GM18499 (cell line): Measurements from ENCODE around the gene MRPL40.

Source experiments
- ATAC-seq: cut with Tn5 transposase; IDR thresholded peaks from one replicate; pipeline ENCODE4 v1.9.1; 2021; ENCODE audit warnings: moderate number of reproducible peaks; ENCODE audit not compliant: insufficient read depth, unreplicated experiment

The MRPL40 gene

DNA sequence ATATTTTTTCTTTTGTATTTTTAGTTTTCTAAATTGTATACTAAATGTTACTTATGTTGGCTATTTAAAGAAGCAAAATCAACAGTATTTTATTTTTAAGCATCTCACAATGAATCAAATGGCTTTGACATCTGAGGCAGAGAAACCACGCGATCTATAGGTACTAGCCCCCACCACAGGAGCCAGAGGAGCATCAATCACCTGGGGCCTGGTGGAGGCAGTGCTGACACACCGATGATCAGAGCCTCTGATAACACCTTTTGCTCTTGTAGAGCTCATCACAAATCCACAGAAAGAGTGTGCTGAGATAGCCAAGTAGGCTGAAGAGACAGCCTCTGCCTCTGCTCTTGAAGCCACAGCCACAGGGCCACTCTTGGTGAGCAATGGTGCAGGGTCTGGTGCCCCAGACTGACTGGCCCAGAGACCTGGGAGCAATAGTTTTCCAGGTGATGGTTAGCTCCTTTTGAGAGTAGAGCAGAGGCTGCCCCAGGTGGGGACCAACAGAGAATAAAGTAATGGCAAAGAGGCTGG lies 26.0 kb upstream of the MRPL40 start:
- ATAC-seq = no peak

DNA sequence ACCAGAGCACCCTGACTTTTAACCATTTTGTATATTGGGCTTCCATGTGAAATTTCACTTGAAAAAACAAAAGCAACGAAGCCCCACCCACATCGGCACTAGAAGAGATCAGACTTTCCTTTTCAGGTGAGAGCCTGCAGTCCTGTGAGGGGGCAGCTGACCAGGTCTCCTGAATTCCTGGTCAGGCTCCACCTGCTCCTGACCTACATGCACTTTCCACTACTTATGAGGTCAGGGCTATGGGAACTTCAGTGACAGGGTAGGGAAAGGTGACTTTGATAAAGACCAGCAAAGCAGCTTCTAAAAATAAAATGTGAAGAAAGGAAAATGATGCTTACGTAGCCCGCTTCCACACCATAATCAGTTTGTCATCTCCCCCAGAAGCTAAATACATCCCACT lies 25.5 kb upstream of the MRPL40 start:
- ATAC-seq = no peak

DNA sequence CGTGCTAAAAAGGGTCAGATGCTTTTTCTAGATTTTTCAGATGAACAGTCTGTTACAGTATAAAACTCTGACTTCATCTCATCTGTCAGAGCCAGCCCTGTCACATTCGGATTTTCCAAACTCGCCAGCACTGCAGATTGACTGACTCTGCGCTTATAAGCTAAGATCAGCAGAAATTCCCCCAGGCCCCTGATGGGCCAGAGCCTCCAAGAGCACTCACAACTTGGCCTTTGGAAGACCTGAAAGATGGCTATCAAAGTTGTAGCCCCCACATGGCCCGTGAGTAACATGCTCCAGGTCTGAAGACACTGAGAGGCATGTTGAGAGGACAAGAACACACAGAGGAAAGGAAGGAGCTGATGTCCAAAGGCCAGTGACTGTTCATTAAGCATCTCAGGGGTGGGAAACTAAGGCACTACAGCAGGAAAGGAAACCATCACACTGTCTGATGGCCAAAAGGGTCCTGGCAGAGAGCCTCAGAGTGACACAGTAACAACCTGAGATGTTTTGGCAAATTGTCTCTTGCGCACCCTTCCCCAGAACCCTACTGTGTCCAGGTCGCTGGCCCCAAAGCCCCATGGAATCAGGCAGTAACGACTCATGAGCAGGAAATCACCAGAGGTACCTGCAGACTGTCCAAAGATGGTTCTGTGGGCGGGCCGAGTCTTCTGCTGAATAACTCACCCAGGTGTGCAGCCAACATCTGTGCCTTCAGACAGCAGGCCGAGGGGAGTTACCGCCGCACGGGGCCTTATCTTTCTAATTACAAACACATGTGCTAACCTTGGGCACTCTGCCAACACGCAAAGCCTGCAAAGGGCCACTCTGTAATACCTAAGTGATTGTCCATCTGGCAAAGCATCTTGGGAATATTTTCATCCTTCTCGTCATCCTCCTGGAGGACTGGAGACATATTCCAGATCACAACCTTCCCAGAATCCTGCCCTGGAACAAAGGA lies 24.4 kb upstream of the MRPL40 start:
- no peak for ATAC-seq

DNA sequence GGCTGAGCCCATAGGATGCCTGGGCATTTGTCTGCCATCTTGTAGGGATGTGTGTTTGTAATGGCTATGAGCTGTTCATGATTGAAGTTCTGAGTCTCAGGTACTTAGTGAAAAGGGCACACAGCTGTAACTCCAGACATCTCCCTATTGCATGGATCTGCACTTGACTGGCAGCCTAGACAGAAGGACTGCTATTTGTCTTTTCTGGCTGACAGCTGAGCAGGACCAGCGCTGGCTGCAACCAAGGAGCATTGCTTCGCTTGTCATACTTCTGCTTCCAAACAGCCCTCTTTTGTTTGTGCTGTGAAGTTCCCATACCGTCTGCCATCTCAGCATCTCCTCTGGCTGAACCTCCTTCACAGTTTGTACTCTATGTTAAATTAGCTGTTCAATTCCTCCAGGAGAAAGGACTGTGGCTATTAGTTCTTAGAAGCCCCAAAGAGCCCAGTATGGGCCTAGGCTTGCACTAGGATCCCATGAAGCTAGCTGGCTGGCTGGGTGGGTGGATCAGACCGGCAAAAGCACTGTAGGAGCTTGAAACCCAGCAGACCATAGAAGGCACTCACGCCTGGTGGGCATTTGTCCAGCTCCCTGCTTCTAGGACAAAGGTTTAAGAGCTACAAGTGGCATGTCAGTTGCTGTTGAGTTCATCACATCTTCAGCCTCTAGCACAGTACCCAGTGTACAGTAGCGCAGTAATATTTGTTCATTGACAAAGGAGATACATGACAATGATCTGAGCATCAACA lies 21.2 kb upstream of the MRPL40 start:
- ATAC-seq = no peak

DNA sequence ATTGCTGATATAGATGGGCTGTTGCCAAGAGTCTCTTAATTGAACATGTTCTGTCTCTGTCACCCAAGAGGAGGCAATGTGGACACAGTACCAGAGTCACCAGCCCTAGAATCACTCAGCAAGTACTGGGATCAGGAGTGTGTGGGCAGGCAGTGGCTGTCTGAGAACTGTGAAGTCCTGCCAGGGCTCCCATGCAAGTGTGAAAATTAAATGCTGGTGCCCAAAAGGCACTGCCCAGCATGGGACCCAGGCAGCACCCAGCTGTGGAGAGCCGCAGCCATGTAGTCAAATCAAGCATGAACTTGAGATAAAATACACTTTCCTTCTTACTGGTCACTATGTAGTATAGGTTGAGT lies 20.7 kb upstream of the MRPL40 start:
- no peak for ATAC-seq

DNA sequence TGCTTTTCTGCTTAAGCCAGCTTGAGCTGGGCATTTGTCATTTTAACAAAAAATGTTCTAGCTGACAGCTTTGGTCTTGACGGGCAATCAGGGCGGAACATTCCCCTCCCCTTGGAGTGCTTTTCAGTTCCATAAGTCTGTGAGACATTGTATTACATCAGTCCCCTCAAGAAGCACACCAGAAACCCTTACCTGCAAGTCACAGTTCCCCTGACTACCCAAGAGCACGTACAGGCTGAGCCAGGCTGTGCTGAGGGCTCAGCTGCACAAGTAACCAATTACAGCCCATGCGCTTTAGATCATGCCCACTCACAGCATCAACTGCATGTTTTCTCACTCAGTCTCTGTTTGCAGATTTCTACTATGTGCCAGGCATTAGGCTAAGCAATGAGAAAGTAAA lies 19.9 kb upstream of the MRPL40 start:
- no peak for ATAC-seq

DNA sequence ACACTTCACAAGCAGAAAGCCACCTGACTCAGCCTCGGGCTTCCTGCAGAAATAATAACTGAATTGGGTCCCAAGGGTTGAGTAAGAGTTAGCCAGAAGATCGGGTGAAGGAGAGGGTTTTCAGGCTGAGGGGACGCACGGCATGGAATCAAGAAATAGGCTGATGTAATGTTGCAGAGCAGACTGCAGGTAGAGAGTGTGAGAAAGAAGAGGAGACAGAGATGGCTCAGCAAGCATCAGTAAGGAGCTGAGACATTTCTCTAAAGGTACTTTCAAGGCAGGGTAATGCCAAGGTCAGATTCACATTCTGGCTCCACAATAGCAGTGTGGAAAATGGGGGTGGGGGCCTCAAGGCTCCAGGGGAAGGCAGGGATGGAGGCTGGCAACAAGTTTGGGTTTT lies 19.4 kb upstream of the MRPL40 start:
- ATAC-seq = no peak

DNA sequence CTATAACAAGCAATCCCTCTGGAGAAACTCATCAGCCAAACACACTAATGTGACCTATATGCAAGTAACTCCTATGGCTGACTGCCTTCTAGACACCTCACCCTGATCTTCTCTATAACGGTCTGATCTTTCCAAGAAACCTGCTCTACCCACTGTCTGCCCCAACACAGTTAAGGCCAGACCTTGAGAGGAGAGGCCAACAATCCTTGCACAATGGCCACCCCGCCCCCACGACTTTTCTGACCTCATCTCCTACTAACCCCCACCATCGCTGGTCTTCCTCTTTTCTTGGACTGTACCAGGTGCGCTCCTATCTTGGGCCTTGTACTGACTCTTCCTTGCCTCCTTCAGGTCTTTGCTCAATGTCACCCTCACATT lies 13.3 kb upstream of the MRPL40 start:
- no peak for ATAC-seq

DNA sequence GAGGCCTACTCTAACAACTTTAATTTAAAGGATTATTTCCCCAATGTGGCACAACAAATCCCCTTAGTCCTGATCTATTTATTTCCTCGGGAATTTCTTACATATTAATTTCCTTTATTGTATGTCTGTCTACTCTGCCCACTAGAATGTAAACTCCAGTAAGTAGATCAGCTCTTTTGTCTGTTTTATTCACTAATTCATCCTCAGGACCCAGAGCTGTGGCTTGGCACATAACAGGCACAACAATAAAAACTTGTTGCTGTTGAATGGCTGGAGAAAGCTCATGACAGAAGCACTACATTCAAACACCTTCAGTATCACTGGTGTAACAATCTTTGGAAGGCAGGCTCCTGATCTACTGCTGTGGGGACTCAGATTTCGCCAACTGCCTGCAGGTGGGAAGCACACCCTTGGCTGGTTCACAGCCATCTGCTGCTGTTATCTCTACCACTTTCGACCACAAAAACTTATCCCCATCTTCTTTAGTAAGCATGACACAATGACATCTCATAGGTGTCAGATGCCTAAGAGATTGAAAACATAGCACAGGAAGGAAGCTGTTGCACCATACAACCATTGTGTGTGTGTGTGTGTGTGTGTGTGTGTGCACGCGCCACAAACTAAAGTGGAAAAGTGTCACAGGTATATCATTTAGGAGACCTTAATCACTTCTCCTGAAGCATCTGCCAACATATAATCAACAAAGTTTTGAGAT lies 12.7 kb upstream of the MRPL40 start:
- ATAC-seq = no peak

DNA sequence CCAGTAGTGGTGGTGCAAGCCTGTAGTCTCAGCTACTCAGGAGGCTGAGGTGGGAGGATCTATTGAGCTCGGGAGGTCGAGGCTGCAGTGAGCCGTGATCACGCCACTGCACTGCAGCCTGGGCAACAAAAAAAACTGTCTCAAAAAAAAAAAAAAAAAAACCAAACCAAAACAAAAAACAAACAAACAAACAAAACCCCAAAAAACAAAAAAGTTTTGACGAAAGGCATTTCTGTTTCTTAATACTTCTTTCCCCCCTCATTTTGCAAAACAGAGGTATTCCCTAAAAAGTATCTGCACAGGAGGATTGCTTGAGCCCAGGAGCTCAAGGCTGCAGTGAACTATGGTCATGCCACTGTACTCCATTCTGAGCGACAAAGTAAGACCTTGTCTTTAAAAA lies 12.0 kb upstream of the MRPL40 start:
- ATAC-seq = no peak

DNA sequence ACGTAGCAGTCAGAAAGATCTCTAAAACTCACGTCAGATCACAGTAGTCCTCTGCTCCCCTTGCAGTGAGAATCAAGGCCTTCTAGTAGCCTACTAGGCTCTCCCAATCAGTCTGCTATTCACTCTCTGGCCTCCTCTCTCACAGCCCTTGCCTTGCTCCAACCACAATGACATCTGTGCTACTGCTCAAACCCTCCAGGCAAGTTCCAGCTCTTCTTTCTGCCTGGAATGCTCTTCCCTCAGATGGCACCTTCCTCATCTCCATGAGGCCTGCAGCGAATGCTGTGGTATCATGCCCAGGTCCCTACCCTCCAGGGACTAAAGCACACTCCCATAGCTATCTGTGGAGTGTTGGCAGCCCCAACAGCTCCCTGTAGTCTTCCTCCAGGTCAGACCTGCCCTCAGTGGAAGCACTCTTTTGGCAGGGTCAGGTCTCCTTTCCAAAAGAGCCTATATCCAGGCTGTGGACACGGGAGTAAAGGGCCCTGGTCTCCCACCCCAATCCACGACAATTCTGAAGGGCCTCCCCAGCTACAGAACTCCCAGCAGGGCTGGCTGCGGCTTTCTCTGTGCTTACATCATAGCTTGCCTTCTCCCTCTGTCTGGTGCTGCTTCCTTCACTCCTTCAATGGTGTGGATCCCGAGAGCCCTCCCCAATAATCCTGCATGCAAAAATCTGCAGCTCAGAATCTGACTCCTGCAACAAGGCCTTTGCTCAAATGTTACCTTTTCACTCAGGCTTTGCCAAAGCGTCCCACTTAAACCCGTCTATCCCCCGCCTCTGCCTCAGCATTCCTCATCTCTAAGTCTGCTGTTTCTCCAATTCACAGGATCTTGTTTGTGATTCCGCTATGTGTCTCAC lies 9.7 kb upstream of the MRPL40 start:
- no peak for ATAC-seq

DNA sequence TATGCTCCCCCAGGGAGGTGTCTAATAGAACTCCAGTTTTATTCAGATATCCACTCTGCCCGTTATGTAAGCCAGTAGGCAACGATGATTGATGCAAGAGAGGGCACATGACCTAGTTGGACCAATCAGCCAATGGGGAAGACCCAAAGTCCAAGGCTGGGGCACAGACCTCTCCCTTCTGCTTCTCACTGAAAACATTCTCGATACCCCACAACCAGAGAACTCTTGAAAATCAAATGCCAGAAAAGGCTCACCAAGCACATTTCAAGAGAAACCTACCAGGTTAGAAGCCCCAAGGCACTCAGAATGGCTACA lies 8.2 kb upstream of the MRPL40 start:
- no peak for ATAC-seq

DNA sequence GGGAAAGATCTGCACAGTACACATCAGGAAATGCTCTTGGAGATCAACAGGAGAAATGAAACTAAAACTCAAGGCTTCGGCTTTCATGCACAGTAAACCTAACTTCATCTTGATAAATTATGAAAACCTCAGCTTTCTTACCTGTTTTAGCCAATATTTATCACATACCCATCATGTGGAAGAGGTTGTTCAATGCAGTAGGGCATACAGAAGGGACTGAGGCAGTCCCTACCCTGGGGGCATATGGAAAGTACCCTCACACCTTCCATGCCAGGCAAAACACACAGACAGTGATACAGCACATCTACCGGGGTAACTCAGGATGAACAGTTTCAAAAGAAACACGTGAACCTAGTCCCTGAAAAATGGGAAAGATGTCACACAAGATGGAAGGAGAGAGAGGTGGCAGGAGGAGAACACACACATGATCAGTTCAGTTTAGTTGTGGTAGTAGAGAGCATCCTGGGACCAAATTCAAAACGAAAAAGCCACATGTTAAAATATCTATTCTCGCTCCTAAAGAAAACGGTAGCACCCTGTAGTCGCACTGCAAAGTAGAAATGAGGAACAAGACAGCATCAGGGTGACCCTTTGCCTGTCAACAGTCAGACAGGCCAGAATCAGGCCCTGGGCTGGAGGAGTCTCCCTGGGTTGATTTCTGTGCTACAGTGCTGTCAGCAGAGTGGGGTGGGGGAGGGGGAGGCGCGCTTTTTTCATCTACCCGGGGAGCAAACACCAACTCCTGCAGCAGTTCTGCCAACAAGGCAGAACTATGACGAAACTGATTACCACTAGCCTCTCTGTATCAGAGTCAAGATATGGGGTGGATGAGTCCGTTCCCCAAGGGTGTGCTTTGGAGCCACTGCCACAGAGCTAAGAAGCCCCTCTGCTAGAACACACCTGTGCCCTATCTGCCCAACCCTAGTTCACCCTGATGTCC lies 2.1 kb upstream of the MRPL40 start:
- ATAC-seq = no peak

DNA sequence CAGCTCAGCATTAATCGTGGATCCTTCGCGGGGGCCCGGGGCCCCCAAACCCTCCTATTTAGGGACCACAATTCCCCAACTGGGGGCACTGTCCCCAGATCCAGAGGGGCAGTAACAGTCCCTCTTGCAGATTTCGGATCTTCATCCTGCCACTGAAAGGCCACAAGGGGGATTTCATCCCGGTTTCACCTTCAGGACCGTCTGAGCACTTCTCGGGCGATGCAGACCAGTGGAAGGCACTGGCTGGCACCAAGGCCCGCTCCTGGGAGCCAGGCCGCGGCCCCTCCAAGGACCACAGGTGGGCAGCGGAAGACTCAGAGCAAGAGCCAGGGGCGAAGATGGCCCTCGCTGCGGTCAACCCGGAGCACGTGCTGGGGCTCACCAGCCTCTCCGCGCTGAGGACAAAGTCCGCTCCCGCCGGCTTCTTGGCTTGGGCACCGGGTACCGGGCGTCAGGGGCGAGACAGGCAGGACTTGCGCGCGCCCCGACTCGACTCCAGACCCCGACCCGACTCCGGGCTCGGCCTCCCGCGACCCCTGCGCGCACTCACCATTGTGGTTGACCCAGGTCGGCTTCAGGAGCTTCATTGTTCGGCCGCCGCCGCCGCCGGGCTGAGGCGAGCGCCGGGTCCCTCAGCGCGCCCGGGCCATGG lies 1.3 kb upstream of the MRPL40 start:
- ATAC-seq = no peak

DNA sequence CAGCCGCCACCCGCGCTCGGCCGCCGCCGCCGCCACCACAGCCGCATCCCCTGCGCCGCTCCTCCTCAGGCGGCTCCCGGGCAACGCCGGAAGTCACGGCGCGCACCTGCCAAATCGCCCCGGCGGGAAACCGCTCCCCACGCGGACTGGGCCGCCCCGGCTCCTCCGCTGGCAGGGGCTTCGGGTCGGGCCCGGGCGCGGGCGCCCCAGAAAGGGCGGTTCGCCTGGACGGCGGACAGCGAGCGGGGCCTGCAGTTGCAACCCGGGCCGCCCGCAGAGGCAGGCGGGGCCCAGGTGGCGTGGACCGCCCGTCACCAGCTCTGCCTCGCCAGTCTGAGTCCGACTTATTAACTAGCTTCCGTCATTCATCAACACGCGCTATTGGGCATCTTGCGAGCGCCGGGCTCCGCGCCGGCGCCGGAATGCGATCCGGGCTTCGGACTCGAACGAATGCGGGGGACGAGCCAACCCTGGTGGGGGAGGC lies 654 bp upstream of the MRPL40 start, which contains the start of gene HIRA:
HIRA (minus strand) TSS at position 85 of the 484 bp plus-strand sequence. CDS start 257 bp downstream, outside the sequence.
- peak; percentile 13 for ATAC-seq

DNA sequence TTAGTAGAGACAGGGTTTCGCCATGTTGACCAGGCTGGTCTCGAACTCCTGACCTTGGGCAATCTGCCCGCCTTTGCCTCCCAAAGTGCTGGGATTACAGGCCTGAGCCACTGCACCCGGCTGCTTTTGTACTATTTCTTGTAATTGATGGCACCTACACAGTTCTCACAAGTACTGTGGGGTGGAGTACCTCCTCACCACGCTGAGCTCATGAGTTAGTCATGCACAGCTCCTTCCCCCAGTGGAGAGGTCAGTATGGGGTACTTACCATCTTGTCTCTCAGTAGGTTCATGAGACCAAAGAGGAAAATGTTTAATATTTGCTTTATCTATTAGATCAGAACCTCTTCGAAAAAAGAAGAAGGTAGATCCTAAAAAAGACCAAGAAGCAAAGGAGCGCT lies 2.1 kb downstream of the MRPL40 start:
- no peak for ATAC-seq

DNA sequence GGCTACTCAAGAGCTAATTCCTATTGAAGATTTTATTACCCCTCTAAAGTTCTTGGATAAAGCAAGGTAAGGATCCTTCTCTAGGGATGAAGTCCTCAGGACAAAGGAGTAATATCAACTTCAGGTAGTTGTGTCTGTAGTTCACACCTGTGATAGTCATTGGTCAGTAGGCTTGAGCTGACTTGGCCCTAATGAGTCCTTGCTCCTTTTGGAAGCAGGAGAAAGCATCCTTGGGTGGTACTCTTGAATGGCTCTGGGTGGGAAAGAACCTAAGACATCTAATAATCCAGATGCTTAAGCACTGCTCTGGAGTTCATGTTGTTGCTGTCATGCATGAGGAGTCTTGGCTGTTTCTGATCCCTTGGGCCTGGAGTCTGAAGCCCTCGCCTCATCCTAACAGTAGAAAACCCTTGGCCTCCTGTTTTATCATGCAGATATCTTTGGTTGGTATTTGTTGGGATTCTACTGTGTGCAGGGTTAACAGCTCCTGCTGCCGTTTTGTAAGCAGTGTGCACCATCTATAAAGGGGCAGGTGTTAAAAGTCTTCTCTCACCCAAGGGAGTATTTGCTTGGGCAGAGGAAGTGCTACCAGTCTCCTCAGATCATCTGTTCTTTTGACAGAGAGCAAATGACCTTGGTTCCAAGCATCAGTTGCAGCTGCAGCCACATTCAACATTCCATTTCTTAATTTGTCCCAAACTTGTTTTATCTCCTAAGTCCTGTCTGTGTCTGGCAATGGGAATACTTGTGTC lies 2.7 kb downstream of the MRPL40 start:
- no peak for ATAC-seq
